ENCODE measurements around the gene TNXB. TPM values are rescaled to one million over a fixed set of nuclear protein-coding genes. Genes with fewer than 3 reads are reported as not detected.

The TNXB gene
- total and polyA plus RNA-seq, 2 of the 4 experiments (the other 2 are of a cell fraction) = 0.05 TPM; not detected in 1

GRCh38 chr6:32073101-32073500 is 36.0 kb downstream of the TNXB start:
- Histone ChIP-seq H4K5ac (ENCODE audit: low read depth, low read length) (no peak overlapping the region), H2AK9ac (replicated peaks; ENCODE audit: low read depth, low read length, poor library complexity) (no peak overlapping the region), H2BK5ac (ENCODE audit: low read depth, low read length, poor library complexity, severe bottlenecking) (no peak overlapping the region), H3K79me1 (ENCODE audit: low read depth in 1 of 2, low read length in 2 of 2) (no peaks in the 10 kb centered on the region), H3K27ac (ENCODE audit: insufficient read depth, low read length) (no peak overlapping the region), H3K9me1 (ENCODE audit: insufficient read depth, low read length) (peaks cover 8% of the 10 kb centered on the region; the same call in 1 of the 2 replicates), H2AK5ac (ENCODE audit: low read depth, low read length) (no peak overlapping the region; the same call in 1 of the 2 replicates), H3K4me2 (ENCODE audit: low read depth, low read length) (no peak overlapping the region), H4K20me1 (ENCODE audit: insufficient read depth, low read length) (peaks cover 5% of the 10 kb centered on the region; the same call in 1 of the 2 replicates), H3K4me1 (ENCODE audit: control insufficient read depth, insufficient read depth, low read length) (peaks cover 12% of the 10 kb centered on the region), H4K91ac (ENCODE audit: insufficient read depth, low read depth, low read length) (no peak overlapping the region), H2AFZ (replicated peaks; ENCODE audit: low read length, poor library complexity) (no peak overlapping the region), H2BK20ac (ENCODE audit: low read depth, low read length) (no peak overlapping the region), H2BK120ac (ENCODE audit: low read depth, low read length) (no peak overlapping the region), H3K14ac (replicated peaks; ENCODE audit: low read depth, low read length) (no peak overlapping the region), H3K4me3 (ENCODE audit: insufficient read depth, low read depth, low read length) (no peak overlapping the region), H3K23ac (ENCODE audit: low read depth, low read length) (no peak overlapping the region), H2BK15ac (ENCODE audit: low read depth, low read length) (no peak overlapping the region), H3K9me3 (ENCODE audit: control insufficient read depth, insufficient read depth, low read length) (no peaks in the 10 kb centered on the region), H3K27me3 (ENCODE audit: control insufficient read depth, insufficient read depth, low read length) (peaks cover 11% of the 10 kb centered on the region), H3K4ac (ENCODE audit: low read depth, low read length) (no peak overlapping the region), H3K9ac (ENCODE audit: low read depth, low read length) (no peak overlapping the region), H3K56ac (ENCODE audit: extremely low read depth, insufficient read depth, low read length) (no peak overlapping the region), H3K36me3 (ENCODE audit: control insufficient read depth, insufficient read depth, low read length) (no peaks in the 10 kb centered on the region), H3K18ac (ENCODE audit: low read depth, low read length) (no peak overlapping the region), H4K8ac (ENCODE audit: low read depth in 2 of 2, low read length in 2 of 2) (no peak overlapping the region)
- in situ Hi-C loops (cut with MboI; ENCODE audit: low sequenced_read_pairs) = no loop called here
- BruUV-seq (replicated peaks) = no TSS peak
- 100% methylated on average over 1 of the region's 3 CpGs; no CpG with 5 or more reads in 1 of the 2 experiments for WGBS, 2 experiments (ENCODE audit: extremely low coverage in 2 of 2, insufficient read length in 1 of 2)
- no peak for ATAC-seq (ENCODE audit: low read depth)
- intact Hi-C loops (cut with micrococcal nuclease) = no loop called here
- ChIA-PET POLR2A (ENCODE audit: unreplicated experiment) (no interaction called here), CTCF (no interaction called here)
- no peak for DNase-seq
- dilution Hi-C loops (cut with HindIII; ENCODE audit: low sequenced_read_pairs, unreplicated experiment) = no loop called here
- no peak for TF ChIP-seq CEBPB (IDR thresholded peaks at IDR 0.05; ENCODE audit: low read depth, low read length)
